Activated B cell treated with CpG ODN at 0.5 μM for 24 hours (primary cell): ENCODE measurements around the gene PCGF2. TPM values are rescaled to one million over a fixed set of nuclear protein-coding genes. Genes with fewer than 3 reads are reported as not detected.

Experiments
- ATAC-seq: fragments of 200-7000 bp; cut with Tn5 transposase; one replicate; pipeline ENCODE4 v1.10.0; 2021; ENCODE audit warnings: low read depth, mild to moderate bottlenecking, moderate library complexity
- CTCF ChIA-PET: fragments of 350-600 bp; sonication (Branson Sonifier 250); formaldehyde crosslinking; loops from one replicate; lab custom pipeline; 2021; ENCODE audit warnings: antibody characterized with exemption; lab: Charles Lee
- POLR2A ChIA-PET: fragments of 350-600 bp; sonication (Branson Sonifier 250); formaldehyde crosslinking; loops from one replicate; lab custom pipeline; 2021; ENCODE audit warnings: antibody characterized with exemption; lab: Charles Lee
- DNase-seq: peaks from one replicate; pipeline ENCODE4 v3.0.0; 2022
- H3K27ac Mint-ChIP-seq: one replicate; pipeline ENCODE4 v1.8.0; 2020; ENCODE audit warnings: mixed read lengths
- H3K27me3 Mint-ChIP-seq: one replicate; pipeline ENCODE4 v1.8.0; 2021; ENCODE audit warnings: mixed read lengths
- H3K36me3 Mint-ChIP-seq: one replicate; pipeline ENCODE4 v1.8.0; 2021; ENCODE audit warnings: low read depth, mixed read lengths
- H3K4me1 Mint-ChIP-seq: one replicate; pipeline ENCODE4 v1.8.0; 2021; ENCODE audit warnings: mixed read lengths
- H3K4me3 Mint-ChIP-seq: one replicate; pipeline ENCODE4 v1.8.0; 2020; ENCODE audit warnings: mild to moderate bottlenecking, mixed read lengths
- H3K9me3 Mint-ChIP-seq: one replicate; pipeline ENCODE4 v1.8.0; 2020; ENCODE audit warnings: mixed read lengths
- CTCF ChIP-seq: fragments of 200-600 bp; IDR thresholded peaks from one replicate; pipeline ENCODE4 v1.8.0; 2022; ENCODE audit warnings: antibody characterized with exemption, mild to moderate bottlenecking
- intact Hi-C: fragments of 100-400 bp; cut with micrococcal nuclease; formaldehyde crosslinking; loops from one replicate; pipeline ENCODE4 v1.15.1; 2024
- total RNA-seq: library from RNA; stranded (reverse); gene quantifications from 2 replicates; pipeline ENCODE4 v1.2.3, GENCODE V29; 2022

Gene PCGF2
- total RNA-seq, 1 donor from 2014 or later: not detected

- DNase-seq (no peak), ATAC-seq (no peak)
- Mint-ChIP-seq H3K4me3 (no peak overlapping the region), H3K27ac (no peak overlapping the region), H3K9me3 (no peaks in the 10 kb centered on the region), H3K4me1 (no peaks in the 10 kb centered on the region), H3K27me3 (no peaks in the 10 kb centered on the region), H3K36me3 (peaks cover 88% of the 10 kb centered on the region)
- ChIA-PET POLR2A (interaction anchor here (0.8 kb wide), 1 partner anchor 10 kb away, joined by 4 read pairs; the partner anchor contains the start of gene PSMB3), CTCF (interaction anchor here (1.1 to 1.4 kb wide), 2 partner anchors 8 to 391 kb away, joined by 3 read pairs; no protein-coding TSS in a partner anchor)
- intact Hi-C loops: no loop called here
- no peak for TF ChIP-seq CTCF
Measured at GRCh38 chr17:38762231-38762630, 14.1 kb upstream of the PCGF2 start.

GRCh38 chr17:38761612-38762011 lies 13.5 kb upstream of the PCGF2 start:
- no peaks in the 10 kb centered on the region for H3K27me3 Mint-ChIP-seq
- CTCF ChIA-PET: interaction anchor here (1.4 kb wide), 1 partner anchor 8 kb away, joined by 3 read pairs; no protein-coding TSS in a partner anchor
- POLR2A ChIA-PET: interaction anchor here (0.8 kb wide), 1 partner anchor 9 kb away, joined by 4 read pairs; the partner anchor contains the start of gene PSMB3
- no peaks in the 10 kb centered on the region for H3K9me3 Mint-ChIP-seq
- no peak overlapping the region for H3K4me3 Mint-ChIP-seq
- no peak overlapping the region for H3K27ac Mint-ChIP-seq
- ATAC-seq (no peak), DNase-seq (no peak)
- no peak for TF ChIP-seq CTCF
- intact Hi-C loops: no loop called here
- H3K4me1 Mint-ChIP-seq: no peaks in the 10 kb centered on the region
- H3K36me3 Mint-ChIP-seq: peaks cover 85% of the 10 kb centered on the region

GRCh38 chr17:38753071-38753506 lies 5.0 kb upstream of the PCGF2 start:
- Mint-ChIP-seq H3K27ac (peak overlapping the region; percentile 93), H3K9me3 (no peaks in the 10 kb centered on the region), H3K4me3 (peak overlapping the region; percentile 98), H3K27me3 (peaks cover 23% of the 10 kb centered on the region), H3K36me3 (peaks cover 38% of the 10 kb centered on the region), H3K4me1 (peaks cover 51% of the 10 kb centered on the region)
- intact Hi-C loops: loop anchor here (5.0 kb wide), 1 partner anchor 196 kb away; no protein-coding TSS in a partner anchor
- POLR2A ChIA-PET: interaction anchor here (0.6 to 3.0 kb wide), 7 partner anchors 46 to 708 kb away, joined by 3 to 27 read pairs (median 4); partner anchors contain the start of genes CDK12, LASP1, MLLT6 and PIP4K2B
- no peak for ATAC-seq
- TF ChIP-seq CTCF: no peak
- CTCF ChIA-PET: interaction anchor here (1.4 kb wide), 1 partner anchor 195 kb away, joined by 5 read pairs; no protein-coding TSS in a partner anchor
- no peak for DNase-seq

GRCh38 chr17:38752308-38753070 lies 4.4 kb upstream of the PCGF2 start, which contains the start of gene PSMB3:
Gene PSMB3 (plus strand): TSS chr17:38752741. CDS start chr17:38752827, 86 bp downstream.
- peak; percentile 89 for ATAC-seq
- H3K4me3 Mint-ChIP-seq: peak within 1 kb of the TSS; percentile 98
- peak within 1 kb of the TSS; percentile 93 for H3K27ac Mint-ChIP-seq
- ChIA-PET POLR2A (interaction anchor here (0.6 to 3.0 kb wide), 22 partner anchors 9 to 1219 kb away, joined by 3 to 27 read pairs (median 5); partner anchors contain the start of genes CDK12, EPOP, FBXO47 and LASP1), CTCF (interaction anchor here (0.7 to 1.4 kb wide), 5 partner anchors 17 to 194 kb away, joined by 3 to 11 read pairs (median 3); partner anchors contain the start of gene EPOP)
- DNase-seq: peak; percentile 87
- no peaks in the 10 kb centered on the region for H3K9me3 Mint-ChIP-seq
- H3K36me3 Mint-ChIP-seq: peaks cover 36% of the 10 kb centered on the region
- intact Hi-C loops: loop anchor here (1.0 to 5.0 kb wide), 11 partner anchors 22 to 709 kb away; partner anchors contain the start of genes CDK12, CISD3, CWC25 and PIP4K2B
- no peak for TF ChIP-seq CTCF
- peaks cover 25% of the 10 kb centered on the region for H3K27me3 Mint-ChIP-seq
- H3K4me1 Mint-ChIP-seq: peaks cover 54% of the 10 kb centered on the region
